Measurements from ENCODE around the gene NOX5.

The NOX5 gene

DNA sequence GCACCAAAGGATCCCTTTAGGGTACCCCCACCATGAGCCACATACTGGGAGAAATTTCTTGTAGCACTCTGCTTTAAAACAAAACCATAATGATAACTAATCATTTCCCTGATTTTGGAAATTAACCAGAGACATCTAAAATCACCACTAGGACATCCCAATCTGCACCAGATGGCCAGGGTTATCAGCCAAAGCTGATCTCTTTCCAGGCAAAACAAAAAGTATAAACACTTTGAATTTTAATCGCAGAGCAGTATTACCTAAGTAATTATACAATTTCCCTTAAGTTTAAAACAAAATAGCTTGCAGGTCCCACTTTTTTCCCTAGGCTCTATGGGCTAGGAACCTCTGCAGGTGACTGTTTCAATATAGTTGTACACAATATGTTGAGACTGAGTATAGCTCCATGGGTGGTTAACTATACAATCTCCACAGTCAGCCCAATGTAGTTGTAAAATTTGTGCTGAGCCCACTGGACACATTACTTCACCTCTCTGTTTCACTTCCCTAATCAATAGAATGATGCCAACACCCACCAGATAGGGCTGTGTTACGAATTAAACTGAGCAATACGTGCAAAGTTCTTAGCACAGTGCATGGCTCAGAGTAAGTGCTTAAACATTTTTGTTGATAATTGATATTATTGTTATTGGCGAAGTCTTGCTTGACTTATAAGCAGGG, 629 bp upstream of the NOX5 start:
- H3K27me3 Mint-ChIP-seq = peaks cover 47% of the 10 kb centered on the region
- peaks cover 8% of the 10 kb centered on the region for H3K9me3 Mint-ChIP-seq
- H3K27ac Mint-ChIP-seq (ENCODE audit: low read depth) = no peak overlapping the region
- H3K4me1 Mint-ChIP-seq = no peaks in the 10 kb centered on the region
- H3K36me3 Mint-ChIP-seq (ENCODE audit: insufficient read depth) = no peaks in the 10 kb centered on the region
- no peak overlapping the region for H3K4me3 Mint-ChIP-seq
- no peak for ATAC-seq (replicated peaks; ENCODE audit: extremely low read depth, poor library complexity, severe bottlenecking)
- DNase-seq (ENCODE audit: low spot score in 2 of 2) = no peak

DNA sequence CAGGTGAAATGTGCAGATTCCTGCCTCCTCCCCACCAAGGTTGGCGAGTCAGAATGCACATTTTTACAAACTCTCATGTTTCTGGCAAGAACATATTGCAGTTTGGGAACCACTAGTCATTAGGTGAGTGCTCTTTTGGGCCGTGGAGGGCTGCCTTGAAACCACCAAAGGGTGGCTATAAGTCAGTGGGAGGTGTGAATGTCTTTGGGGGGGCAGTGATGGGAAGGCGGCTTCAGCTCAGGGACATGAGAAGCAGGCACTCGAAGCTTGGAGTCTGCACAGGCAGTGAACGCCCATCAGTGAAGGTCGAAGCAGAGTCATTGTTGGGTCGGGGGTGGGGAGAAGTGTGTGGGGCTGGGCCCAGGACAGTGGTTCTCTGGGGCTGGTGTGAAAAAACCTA, 1.1 kb downstream of the NOX5 start:
- DNase-seq (ENCODE audit: low spot score in 2 of 2) (no peak), ATAC-seq (replicated peaks; ENCODE audit: extremely low read depth, poor library complexity, severe bottlenecking) (no peak)
- peaks cover 56% of the 10 kb centered on the region for H3K27me3 Mint-ChIP-seq
- no peak overlapping the region for H3K27ac Mint-ChIP-seq (ENCODE audit: low read depth)
- H3K36me3 Mint-ChIP-seq (ENCODE audit: insufficient read depth) = no peaks in the 10 kb centered on the region
- no peak overlapping the region for H3K4me3 Mint-ChIP-seq
- no peaks in the 10 kb centered on the region for H3K9me3 Mint-ChIP-seq
- no peaks in the 10 kb centered on the region for H3K4me1 Mint-ChIP-seq

DNA sequence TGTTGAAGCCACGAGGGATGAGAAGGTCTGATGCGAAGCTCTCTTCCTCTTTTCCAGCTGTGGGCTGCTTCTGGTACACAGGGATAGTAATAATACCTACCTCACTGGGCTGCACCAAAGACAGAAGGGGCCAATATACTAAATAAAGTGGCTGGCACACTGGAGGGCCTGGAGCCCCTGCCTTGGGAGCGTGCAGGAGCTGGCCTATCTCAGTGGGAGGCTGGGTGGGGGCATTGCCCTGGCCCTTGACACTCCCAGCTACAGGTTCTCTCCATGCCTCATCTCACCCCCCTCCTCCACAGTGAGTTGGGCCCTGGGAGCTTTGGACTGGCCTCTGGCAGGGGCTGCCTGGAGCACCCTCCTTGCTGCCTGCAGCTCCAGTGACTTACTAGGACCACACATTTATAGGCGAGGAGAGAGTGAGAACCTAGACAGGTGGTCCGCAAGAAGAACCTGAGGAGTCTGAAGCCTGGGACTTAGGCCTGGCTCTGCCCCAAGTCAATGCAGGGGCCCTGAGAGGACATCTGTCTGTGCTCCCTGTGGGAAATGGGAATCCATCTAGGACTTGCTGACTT, 1.6 kb downstream of the NOX5 start:
- no peak for ATAC-seq (replicated peaks; ENCODE audit: extremely low read depth, poor library complexity, severe bottlenecking)

DNA sequence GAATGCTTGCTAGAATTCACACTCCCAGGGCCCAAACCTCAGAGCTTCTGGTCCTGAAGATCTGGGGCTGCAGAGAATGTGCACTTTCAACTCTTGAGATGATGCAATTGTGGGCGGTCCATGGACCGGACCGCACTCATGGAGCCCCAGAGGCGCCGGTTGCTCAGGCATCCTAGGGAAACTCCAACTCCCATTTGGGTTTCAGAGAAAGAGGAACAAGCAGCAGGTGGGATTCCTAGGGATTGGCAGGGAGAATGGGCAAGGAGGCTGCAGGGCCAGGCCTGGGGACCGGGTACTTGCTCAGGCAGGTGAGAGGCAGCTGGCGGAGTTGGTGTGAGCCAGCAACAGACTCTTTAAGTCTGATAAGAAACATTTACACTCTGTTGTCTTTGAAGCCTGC, 3.5 kb downstream of the NOX5 start:
- no peaks in the 10 kb centered on the region for H3K36me3 Mint-ChIP-seq (ENCODE audit: insufficient read depth)
- H3K27ac Mint-ChIP-seq (ENCODE audit: low read depth) = no peak overlapping the region
- ATAC-seq (replicated peaks; ENCODE audit: extremely low read depth, poor library complexity, severe bottlenecking) (no peak), DNase-seq (ENCODE audit: low spot score in 2 of 2) (no peak)
- H3K4me1 Mint-ChIP-seq = no peaks in the 10 kb centered on the region
- peaks cover 60% of the 10 kb centered on the region for H3K27me3 Mint-ChIP-seq
- no peaks in the 10 kb centered on the region for H3K9me3 Mint-ChIP-seq
- no peak overlapping the region for H3K4me3 Mint-ChIP-seq

More for the DNA sequence above, 1.6 kb downstream of the NOX5 start:
- no peak for DNase-seq (ENCODE audit: low spot score in 2 of 2)
- Mint-ChIP-seq H3K27me3 (peaks cover 54% of the 10 kb centered on the region), H3K36me3 (ENCODE audit: insufficient read depth) (no peaks in the 10 kb centered on the region), H3K27ac (ENCODE audit: low read depth) (no peak overlapping the region), H3K4me1 (no peaks in the 10 kb centered on the region), H3K9me3 (no peaks in the 10 kb centered on the region), H3K4me3 (no peak overlapping the region)

DNA sequence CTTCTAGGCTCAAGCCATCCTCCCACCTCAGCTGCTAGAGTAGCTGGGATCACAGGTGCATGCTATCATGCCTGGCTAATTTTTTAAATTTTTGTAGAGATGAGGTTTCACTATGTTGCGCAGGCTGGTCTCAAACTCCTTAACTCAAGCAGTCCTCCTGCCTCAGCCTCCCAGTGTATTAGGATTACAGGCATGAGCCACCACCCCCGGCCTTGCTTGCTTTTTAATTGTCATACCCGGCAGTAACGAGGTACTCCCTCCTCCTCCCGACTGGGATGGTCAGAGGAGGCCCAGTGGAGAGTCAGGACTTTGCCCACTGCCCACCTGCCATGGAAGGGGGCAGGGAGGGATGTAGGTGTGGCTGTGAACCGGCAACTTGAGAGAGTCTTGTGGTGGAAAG, 4.5 kb downstream of the NOX5 start:
- H3K9me3 Mint-ChIP-seq = no peaks in the 10 kb centered on the region
- ATAC-seq (replicated peaks; ENCODE audit: extremely low read depth, poor library complexity, severe bottlenecking) (no peak), DNase-seq (ENCODE audit: low spot score in 2 of 2) (no peak)
- peaks cover 61% of the 10 kb centered on the region for H3K27me3 Mint-ChIP-seq
- H3K27ac Mint-ChIP-seq (ENCODE audit: low read depth) = no peak overlapping the region
- no peaks in the 10 kb centered on the region for H3K4me1 Mint-ChIP-seq
- no peak overlapping the region for H3K4me3 Mint-ChIP-seq
- H3K36me3 Mint-ChIP-seq (ENCODE audit: insufficient read depth) = no peaks in the 10 kb centered on the region

DNA sequence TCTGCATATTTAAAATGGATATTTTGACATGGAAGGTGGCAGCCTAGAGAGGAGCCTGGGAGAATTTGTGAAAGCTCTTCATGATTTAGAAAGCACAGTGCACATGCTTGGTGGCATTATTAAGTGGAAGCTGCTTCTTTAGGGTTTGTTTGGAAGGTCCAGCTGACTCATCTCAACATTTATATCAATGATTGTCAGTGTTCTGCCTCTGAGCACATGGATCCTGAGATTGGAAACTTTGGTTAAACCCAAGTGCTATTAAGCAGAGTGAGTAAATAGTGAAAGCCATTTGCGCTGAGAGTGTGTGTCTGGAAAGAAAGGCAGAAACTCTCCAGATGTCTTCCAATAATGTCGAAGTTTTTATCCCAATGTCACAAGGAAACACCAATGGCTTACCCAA, 7.4 kb downstream of the NOX5 start:
- Mint-ChIP-seq H3K27ac (ENCODE audit: low read depth) (no peak overlapping the region), H3K36me3 (ENCODE audit: insufficient read depth) (no peaks in the 10 kb centered on the region)

DNA sequence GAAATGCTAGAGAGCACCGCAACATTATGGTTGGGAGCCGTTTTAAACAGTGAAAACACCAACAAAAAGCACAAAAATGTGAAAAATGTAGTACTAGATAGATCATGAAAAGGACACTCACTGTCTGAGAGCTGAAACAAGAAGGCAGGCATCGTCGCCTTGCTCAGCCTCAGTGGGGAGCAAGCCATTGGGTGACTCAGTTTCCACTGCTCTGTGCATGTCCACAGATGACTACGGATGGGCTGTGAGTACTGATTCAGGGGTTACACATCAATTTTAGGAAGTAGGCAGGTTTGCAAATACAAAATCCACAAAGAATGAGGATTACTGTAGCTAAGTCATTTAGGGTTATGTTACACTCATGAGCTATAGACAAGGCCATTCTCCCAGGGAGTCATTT, 10.8 kb downstream of the NOX5 start:
- Mint-ChIP-seq H3K4me1 (no peaks in the 10 kb centered on the region), H3K27ac (ENCODE audit: low read depth) (no peak overlapping the region), H3K9me3 (no peaks in the 10 kb centered on the region), H3K4me3 (no peak overlapping the region), H3K27me3 (peaks cover 43% of the 10 kb centered on the region), H3K36me3 (ENCODE audit: insufficient read depth) (no peaks in the 10 kb centered on the region)
- ATAC-seq (replicated peaks; ENCODE audit: extremely low read depth, poor library complexity, severe bottlenecking) (no peak), DNase-seq (ENCODE audit: low spot score in 2 of 2) (no peak)

More for the DNA sequence above, 7.4 kb downstream of the NOX5 start:
- Mint-ChIP-seq H3K27me3 (peaks cover 47% of the 10 kb centered on the region), H3K4me3 (no peak overlapping the region), H3K4me1 (no peaks in the 10 kb centered on the region), H3K9me3 (no peaks in the 10 kb centered on the region)
- no peak for DNase-seq (ENCODE audit: low spot score in 2 of 2)
- no peak for ATAC-seq (replicated peaks; ENCODE audit: extremely low read depth, poor library complexity, severe bottlenecking)

DNA sequence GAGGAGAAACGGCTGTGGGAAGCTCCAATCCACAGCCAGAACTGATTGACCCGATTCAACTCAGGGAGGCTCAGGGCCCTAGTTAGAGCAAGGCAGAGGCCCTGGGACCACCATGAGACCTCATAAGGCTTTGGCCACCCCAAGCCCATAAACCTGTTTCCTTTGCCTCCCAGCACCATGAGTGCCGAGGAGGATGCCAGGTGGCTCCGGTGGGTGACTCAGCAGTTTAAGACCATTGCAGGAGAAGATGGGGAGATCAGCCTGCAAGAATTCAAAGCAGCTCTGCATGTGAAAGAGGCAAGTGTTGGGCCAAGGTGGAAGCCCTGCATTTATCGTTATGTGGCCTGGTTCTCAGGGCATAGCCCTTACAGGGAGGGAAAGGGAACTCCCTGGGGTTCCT, 11.9 kb downstream of the NOX5 start:
- Mint-ChIP-seq H3K4me1 (no peaks in the 10 kb centered on the region), H3K27me3 (peaks cover 48% of the 10 kb centered on the region), H3K27ac (ENCODE audit: low read depth) (no peak overlapping the region), H3K9me3 (no peaks in the 10 kb centered on the region), H3K4me3 (no peak overlapping the region), H3K36me3 (ENCODE audit: insufficient read depth) (no peaks in the 10 kb centered on the region)
- DNase-seq (ENCODE audit: low spot score in 2 of 2) (no peak), ATAC-seq (replicated peaks; ENCODE audit: extremely low read depth, poor library complexity, severe bottlenecking) (no peak)

DNA sequence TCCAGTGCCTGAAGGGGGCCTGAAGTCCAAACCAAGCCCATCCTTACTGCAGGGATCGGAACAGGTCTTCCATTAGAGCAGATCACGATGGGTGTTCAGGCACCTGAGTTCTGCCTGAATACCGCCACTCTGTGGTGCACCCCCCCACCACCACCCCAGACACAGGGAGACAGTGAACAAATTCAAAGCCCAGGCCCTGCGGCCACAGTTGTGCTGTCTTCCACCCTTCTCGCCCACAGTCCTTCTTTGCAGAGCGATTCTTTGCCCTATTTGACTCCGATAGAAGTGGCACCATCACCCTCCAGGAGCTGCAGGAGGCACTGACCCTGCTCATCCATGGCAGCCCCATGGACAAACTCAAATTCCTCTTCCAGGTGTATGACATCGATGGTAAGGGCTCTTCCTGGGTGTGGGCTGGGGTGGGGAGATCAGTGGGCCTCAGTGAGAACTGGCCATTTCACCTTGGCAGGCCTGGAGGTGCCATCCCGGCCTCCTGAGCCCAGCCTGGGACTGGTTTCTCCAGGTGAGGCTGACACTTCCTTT, 13.6 kb downstream of the NOX5 start:
- no peak for DNase-seq (ENCODE audit: low spot score in 2 of 2)
- peaks cover 31% of the 10 kb centered on the region for H3K27me3 Mint-ChIP-seq
- H3K27ac Mint-ChIP-seq (ENCODE audit: low read depth) = no peak overlapping the region
- H3K4me3 Mint-ChIP-seq = no peak overlapping the region
- H3K9me3 Mint-ChIP-seq = no peaks in the 10 kb centered on the region
- no peak for ATAC-seq (replicated peaks; ENCODE audit: extremely low read depth, poor library complexity, severe bottlenecking)
- H3K4me1 Mint-ChIP-seq = peaks cover 4% of the 10 kb centered on the region
- no peaks in the 10 kb centered on the region for H3K36me3 Mint-ChIP-seq (ENCODE audit: insufficient read depth)

DNA sequence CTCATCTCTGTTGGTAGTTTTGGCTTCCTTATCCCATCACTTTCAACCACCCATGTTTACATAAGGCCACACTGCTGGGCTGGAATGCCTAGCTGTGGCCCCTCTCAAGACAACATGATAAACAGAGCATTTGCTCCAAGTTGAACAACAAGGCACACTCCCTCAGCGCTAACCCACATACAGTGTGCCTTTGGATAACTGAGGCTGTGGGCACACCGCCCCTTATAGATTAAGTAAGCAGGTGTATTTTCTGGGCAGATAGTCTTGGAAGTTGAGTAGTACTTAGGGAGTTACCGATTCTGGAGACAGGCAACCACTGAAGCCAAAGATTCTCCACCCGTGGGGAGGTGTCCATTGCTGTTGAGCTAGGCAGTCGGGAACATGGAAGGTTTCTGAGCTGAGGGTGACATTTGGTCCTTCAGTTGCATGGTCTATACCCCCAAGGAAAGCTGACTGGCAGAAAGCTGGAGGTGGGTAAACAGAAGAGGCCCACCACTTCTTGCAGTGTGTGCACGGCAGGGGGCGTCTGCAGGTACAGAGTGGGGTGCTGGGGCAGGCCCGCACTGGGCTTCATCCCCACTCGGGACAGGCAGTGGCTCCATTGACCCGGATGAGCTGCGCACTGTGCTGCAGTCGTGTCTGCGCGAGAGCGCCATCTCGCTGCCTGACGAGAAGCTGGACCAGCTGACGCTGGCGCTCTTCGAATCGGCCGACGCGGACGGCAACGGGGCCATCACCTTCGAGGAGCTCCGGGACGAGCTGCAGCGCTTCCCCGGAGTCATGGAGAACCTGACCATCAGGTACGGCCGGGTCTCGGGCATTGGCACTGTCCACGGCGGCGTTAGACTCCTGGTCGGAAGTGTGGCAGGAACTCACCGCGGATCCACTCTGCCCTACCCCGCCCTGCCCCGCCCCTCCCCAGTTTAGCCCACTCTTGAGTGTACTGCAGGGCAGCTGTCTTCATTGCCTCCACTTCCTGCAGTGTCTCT, 16.8 kb downstream of the NOX5 start:
- no peak for DNase-seq (ENCODE audit: low spot score in 2 of 2)

DNA sequence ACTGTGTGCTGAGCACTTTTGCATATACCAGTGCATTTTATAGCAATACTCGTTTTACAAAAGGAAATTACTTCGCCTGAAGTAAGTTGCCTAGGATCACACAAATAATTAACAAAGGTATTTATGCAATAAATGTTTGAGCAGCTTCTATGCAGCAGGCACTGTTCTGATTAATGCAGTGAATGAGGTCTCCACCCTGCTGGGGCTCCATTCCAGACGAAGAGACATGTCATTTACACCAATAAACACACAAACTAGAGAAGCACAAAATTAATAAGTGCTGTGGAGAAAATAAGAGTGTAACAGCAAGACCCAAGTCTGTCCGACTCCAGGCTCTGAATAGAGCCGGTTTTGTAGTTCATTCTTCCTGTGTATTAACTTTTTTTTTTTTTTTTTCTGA, 17.5 kb downstream of the NOX5 start:
- no peaks in the 10 kb centered on the region for H3K36me3 Mint-ChIP-seq (ENCODE audit: insufficient read depth)
- DNase-seq (ENCODE audit: low spot score in 2 of 2) (no peak), ATAC-seq (replicated peaks; ENCODE audit: extremely low read depth, poor library complexity, severe bottlenecking) (no peak)
- H3K4me1 Mint-ChIP-seq = peaks cover 4% of the 10 kb centered on the region
- H3K4me3 Mint-ChIP-seq = peak overlapping the region; percentile 51
- no peaks in the 10 kb centered on the region for H3K9me3 Mint-ChIP-seq
- no peak overlapping the region for H3K27ac Mint-ChIP-seq (ENCODE audit: low read depth)
- H3K27me3 Mint-ChIP-seq = peaks cover 28% of the 10 kb centered on the region

More for the DNA sequence above, 16.8 kb downstream of the NOX5 start:
- peak overlapping the region; percentile 51 for H3K4me3 Mint-ChIP-seq
- H3K4me1 Mint-ChIP-seq = peaks cover 4% of the 10 kb centered on the region
- ATAC-seq (replicated peaks; ENCODE audit: extremely low read depth, poor library complexity, severe bottlenecking) = peak; percentile 71
- H3K27ac Mint-ChIP-seq (ENCODE audit: low read depth) = no peak overlapping the region
- H3K36me3 Mint-ChIP-seq (ENCODE audit: insufficient read depth) = no peaks in the 10 kb centered on the region
- no peaks in the 10 kb centered on the region for H3K9me3 Mint-ChIP-seq
- H3K27me3 Mint-ChIP-seq = peaks cover 25% of the 10 kb centered on the region

DNA sequence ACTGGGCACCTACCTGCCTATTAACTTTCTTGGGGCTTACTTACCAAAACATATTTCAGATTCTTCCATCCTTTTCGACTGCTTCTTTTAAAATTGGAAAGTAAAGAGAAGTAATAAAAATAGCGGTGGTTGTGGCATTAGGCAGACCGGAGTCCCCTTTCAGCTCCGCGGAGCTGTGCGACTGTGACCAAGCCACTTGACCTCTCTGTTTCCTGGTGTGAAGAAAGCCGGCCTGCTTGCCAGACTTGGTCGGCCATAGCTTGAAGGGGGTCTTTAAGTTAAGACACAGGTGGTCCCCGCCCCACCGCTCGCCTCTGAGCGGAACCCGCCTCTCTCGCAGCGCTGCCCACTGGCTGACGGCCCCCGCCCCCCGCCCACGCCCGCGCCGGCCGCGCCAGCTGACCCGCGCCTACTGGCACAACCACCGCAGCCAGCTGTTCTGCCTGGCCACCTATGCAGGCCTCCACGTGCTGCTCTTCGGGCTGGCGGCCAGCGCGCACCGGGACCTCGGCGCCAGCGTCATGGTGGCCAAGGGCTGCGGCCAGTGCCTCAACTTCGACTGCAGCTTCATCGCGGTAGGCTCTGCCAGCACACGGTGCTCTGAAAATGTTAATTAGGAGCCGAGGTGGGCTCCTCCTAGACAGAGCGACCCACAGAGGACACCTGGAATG, 18.3 kb downstream of the NOX5 start:
- no peak overlapping the region for H3K4me3 Mint-ChIP-seq
- DNase-seq (ENCODE audit: low spot score in 2 of 2) = no peak

More for the DNA sequence above, 18.3 kb downstream of the NOX5 start:
- Mint-ChIP-seq H3K27ac (ENCODE audit: low read depth) (no peak overlapping the region), H3K36me3 (ENCODE audit: insufficient read depth) (no peaks in the 10 kb centered on the region), H3K4me1 (peaks cover 4% of the 10 kb centered on the region), H3K9me3 (no peaks in the 10 kb centered on the region), H3K27me3 (peaks cover 36% of the 10 kb centered on the region)
- no peak for ATAC-seq (replicated peaks; ENCODE audit: extremely low read depth, poor library complexity, severe bottlenecking)

All from central memory CD8-positive, alpha-beta T cell (primary cell).